Mucosa of rectum (tissue), 2 donors: ENCODE results near the gene HSPA8.
"Not testable (repeated sequence)": the region's sequence is repeated elsewhere in the genome, so short reads cannot be mapped to it uniquely, and the experiment has no call there.

Experiments
- H3K27ac ChIP-seq, 2 donors: one replicate each; pipeline ENCODE4 v1.7.0; 2013; ENCODE audit warnings: inconsistent platforms in 2 of 2, low read depth in 2 of 2, low read length in 2 of 2
- H3K27me3 ChIP-seq, 2 donors: one replicate each; pipeline ENCODE4 v1.7.0; 2013; ENCODE audit warnings: low read length in 2 of 2; ENCODE audit not compliant: control insufficient read depth in 2 of 2, insufficient read depth in 2 of 2
- H3K36me3 ChIP-seq, 2 donors: one replicate each; pipeline ENCODE4 v1.7.0; 2013; ENCODE audit warnings: low read length in 2 of 2; ENCODE audit not compliant: control insufficient read depth in 2 of 2, insufficient read depth in 2 of 2
- H3K4me1 ChIP-seq, 2 donors: one replicate each; pipeline ENCODE4 v1.7.0; 2013; ENCODE audit warnings: low read length in 2 of 2, mild to moderate bottlenecking in 1 of 2; ENCODE audit not compliant: control insufficient read depth in 2 of 2, insufficient read depth in 2 of 2
- H3K4me3 ChIP-seq, 2 donors: one replicate each; pipeline ENCODE4 v1.7.0; 2013; ENCODE audit warnings: low read length in 2 of 2
- H3K9ac ChIP-seq, 2 donors: one replicate each; pipeline ENCODE4 v1.7.0; 2013; ENCODE audit warnings: low read length in 2 of 2, low read depth in 1 of 2, mild to moderate bottlenecking in 1 of 2
- H3K9me3 ChIP-seq, 2 donors: one replicate each; pipeline ENCODE4 v1.7.0; 2013; ENCODE audit warnings: low read length in 2 of 2; ENCODE audit not compliant: control insufficient read depth in 2 of 2
- donor health status: healthy.
- donor health status: Normal muscosa, but diverticular disease.

HSPA8 gene

GRCh38 chr11:123090168-123090567, 28.2 kb upstream of the HSPA8 start:
- not testable (repeated sequence) for H3K9me3 ChIP-seq, H3K4me1 ChIP-seq, H3K27ac ChIP-seq, H3K9ac ChIP-seq, H3K4me3 ChIP-seq, H3K27me3 ChIP-seq, H3K36me3 ChIP-seq

GRCh38 chr11:123088896-123089295, 27.0 kb upstream of the HSPA8 start:
- H3K4me3 ChIP-seq, H3K36me3 ChIP-seq, H3K9me3 ChIP-seq, H3K27me3 ChIP-seq, H3K4me1 ChIP-seq, H3K9ac ChIP-seq, H3K27ac ChIP-seq: not testable (repeated sequence)

GRCh38 chr11:123087657-123088056, 25.7 kb upstream of the HSPA8 start:
- H3K9me3 ChIP-seq, H3K4me1 ChIP-seq, H3K27me3 ChIP-seq, H3K36me3 ChIP-seq, H3K4me3 ChIP-seq, H3K27ac ChIP-seq, H3K9ac ChIP-seq: not testable (repeated sequence)

- no peak overlapping the region for H3K9ac ChIP-seq
- no peak overlapping the region for H3K4me3 ChIP-seq
- H3K36me3 ChIP-seq: no peaks in the 10 kb centered on the region
- no peaks in the 10 kb centered on the region for H3K27me3 ChIP-seq
- H3K27ac ChIP-seq: no peak overlapping the region
- H3K4me1 ChIP-seq: peaks cover 4 to 6% of the 10 kb centered on the region in 2 donors
- no peaks in the 10 kb centered on the region for H3K9me3 ChIP-seq
Measured at GRCh38 chr11:123086305-123086704, 24.4 kb upstream of the HSPA8 start.

- no peak overlapping the region for H3K27ac ChIP-seq
- no peak overlapping the region for H3K4me3 ChIP-seq
- no peaks in the 10 kb centered on the region for H3K27me3 ChIP-seq
- peaks cover 4 to 6% of the 10 kb centered on the region in 2 donors for H3K4me1 ChIP-seq
- H3K36me3 ChIP-seq: no peaks in the 10 kb centered on the region
- no peak overlapping the region for H3K9ac ChIP-seq
- no peaks in the 10 kb centered on the region for H3K9me3 ChIP-seq
Measured at GRCh38 chr11:123085497-123085896, 23.6 kb upstream of the HSPA8 start.

GRCh38 chr11:123084454-123084853, 22.5 kb upstream of the HSPA8 start:
- H3K4me3 ChIP-seq: no peak overlapping the region
- no peaks in the 10 kb centered on the region for H3K27me3 ChIP-seq
- H3K36me3 ChIP-seq: no peaks in the 10 kb centered on the region
- H3K9me3 ChIP-seq: no peaks in the 10 kb centered on the region
- H3K9ac ChIP-seq: no peak overlapping the region
- H3K27ac ChIP-seq: no peak overlapping the region
- H3K4me1 ChIP-seq: peaks cover 4 to 6% of the 10 kb centered on the region in 2 donors

GRCh38 chr11:123083623-123084029, 21.7 kb upstream of the HSPA8 start:
- peaks cover 4 to 6% of the 10 kb centered on the region in 2 donors for H3K4me1 ChIP-seq
- H3K4me3 ChIP-seq: no peak overlapping the region
- no peaks in the 10 kb centered on the region for H3K27me3 ChIP-seq
- H3K9me3 ChIP-seq: no peaks in the 10 kb centered on the region
- no peak overlapping the region for H3K27ac ChIP-seq
- no peak overlapping the region for H3K9ac ChIP-seq
- H3K36me3 ChIP-seq: no peaks in the 10 kb centered on the region

GRCh38 chr11:123082977-123083376, 21.0 kb upstream of the HSPA8 start:
- H3K9me3 ChIP-seq: no peaks in the 10 kb centered on the region
- H3K27me3 ChIP-seq: no peaks in the 10 kb centered on the region
- H3K4me1 ChIP-seq: peaks cover 4 to 6% of the 10 kb centered on the region in 2 donors
- H3K4me3 ChIP-seq: no peak overlapping the region
- H3K27ac ChIP-seq: no peak overlapping the region
- no peaks in the 10 kb centered on the region for H3K36me3 ChIP-seq
- H3K9ac ChIP-seq: no peak overlapping the region

GRCh38 chr11:123080015-123080414, 18.1 kb upstream of the HSPA8 start:
- H3K27me3 ChIP-seq: no peaks in the 10 kb centered on the region
- H3K27ac ChIP-seq: no peak overlapping the region
- H3K9ac ChIP-seq: no peak overlapping the region
- no peaks in the 10 kb centered on the region for H3K36me3 ChIP-seq
- H3K4me3 ChIP-seq: no peak overlapping the region
- H3K4me1 ChIP-seq: peaks cover 4 to 6% of the 10 kb centered on the region in 2 donors
- no peaks in the 10 kb centered on the region for H3K9me3 ChIP-seq

- no peak overlapping the region for H3K4me3 ChIP-seq
- no peaks in the 10 kb centered on the region for H3K27me3 ChIP-seq
- H3K27ac ChIP-seq: no peak overlapping the region
- no peak overlapping the region for H3K9ac ChIP-seq
- no peaks in the 10 kb centered on the region for H3K9me3 ChIP-seq
- H3K36me3 ChIP-seq: peaks cover 0 to 5% of the 10 kb centered on the region in 2 donors
- no peaks in the 10 kb centered on the region for H3K4me1 ChIP-seq
Measured at GRCh38 chr11:123076484-123076883, 14.5 kb upstream of the HSPA8 start.
